Heart left ventricle (tissue), 13 donors: ENCODE measurements around the gene TMEM247.

Experiments
- CTCF ChIP-seq, 12 donors: fragments of 200-600 bp; sonication (generic) in 4 of 12; IDR thresholded peaks; one replicate each; pipeline versions ENCODE4 v1.5.0 to v1.8.0; 2018 to 2022; ENCODE audit warnings: antibody characterized with exemption in 12 of 12, mild to moderate bottlenecking in 5 of 12
- POLR2A ChIP-seq, 2 donors: fragments of 450-650 bp; IDR thresholded peaks; one replicate each; pipeline ENCODE4 v1.6.1; 2017; ENCODE audit warnings: antibody characterized with exemption in 2 of 2, mild to moderate bottlenecking in 2 of 2, moderate library complexity in 2 of 2
- donor health status: ischemic (EF 13 %, LVEDD 7.1; RV severe dilation, severe dysfunction).
- donor health status: DM: no; HTN: yes; CAD: no.
- donor health status: DM: no; HTN: no; CAD: no.
- donor health status: ischemic (EF 25% LVEDD 6.9; RV normal size, moderate dysfunction).
- donor health status: ischemic (EF 25% LVEDD 5.7; RV mildly dilated, moderate dysfunction).
- donor health status: ischemic (EF 35%, LVEDD 5.7; RV mildly dilated, moderate dysfunction).
- donor health status: nonischemic (EF 11% LVEDD 7.7; RV severe dilation, severe dysfunction).
- donor health status: DM: yes; HTN: yes; CAD: no.
- donor health status: PGD.
- donor health status: ischemic (EF 29% LVEDD 5.4; RV normal size, mild dysfunction).
- donor health status: nonischemic (EF 23%, LVEDD 6.1; RV moderate dilation, normal function).

GRCh38 chr2:46500801-46501200, 21.4 kb downstream of the TMEM247 start:
- no peak for TF ChIP-seq CTCF (IDR thresholded peaks at IDR 0.05)
- no peak for TF ChIP-seq POLR2A (IDR thresholded peaks at IDR 0.05)
